Trophoblast cell (in vitro differentiated cells and primary cell): ENCODE measurements around the gene PREX1.

Source experiments
- DNase-seq, 2 donors: peaks; one replicate each; pipeline ENCODE4 v3.0.0-alpha.2; 2016
- H2AFZ ChIP-seq: 2 replicates; pipeline ENCODE4 v1.6.1; 2013; ENCODE audit warnings: low read length, moderate library complexity, mild to moderate bottlenecking; ENCODE audit not compliant: insufficient read depth, poor library complexity
- H2AK5ac ChIP-seq: 2 replicates; pipeline ENCODE4 v1.6.1; 2013; ENCODE audit warnings: mild to moderate bottlenecking, low read length
- H2BK120ac ChIP-seq: 2 replicates; pipeline ENCODE4 v1.6.1; 2013; ENCODE audit warnings: low read length, mild to moderate bottlenecking, moderate library complexity; ENCODE audit not compliant: insufficient read depth, poor library complexity
- H2BK12ac ChIP-seq: 2 replicates; pipeline ENCODE4 v1.6.1; 2013; ENCODE audit warnings: mild to moderate bottlenecking, low read length, moderate library complexity
- H2BK5ac ChIP-seq: 2 replicates; pipeline ENCODE4 v1.6.1; 2013; ENCODE audit warnings: low read length, low read depth, moderate library complexity, mild to moderate bottlenecking; ENCODE audit not compliant: poor library complexity
- H3K14ac ChIP-seq: 2 replicates; pipeline ENCODE4 v1.6.1; 2013; ENCODE audit warnings: mild to moderate bottlenecking, low read length
- H3K18ac ChIP-seq: 2 replicates; pipeline ENCODE4 v1.6.1; 2013; ENCODE audit warnings: mild to moderate bottlenecking, low read length
- H3K23ac ChIP-seq: 2 replicates; pipeline ENCODE4 v1.6.1; 2013; ENCODE audit warnings: low read length
- H3K27ac ChIP-seq: 2 replicates; pipeline ENCODE4 v1.5.1; 2013; ENCODE audit warnings: low read depth, mild to moderate bottlenecking, inconsistent platforms, low read length, moderate library complexity
- H3K27me3 ChIP-seq: 2 replicates; pipeline ENCODE4 v1.6.1; 2013; ENCODE audit warnings: inconsistent platforms, mild to moderate bottlenecking, low read length, moderate library complexity; ENCODE audit not compliant: insufficient read depth
- H3K36me3 ChIP-seq, 2 experiments: 1 replicate in 1 of 2; 2 replicates in 1 of 2; pipeline ENCODE4 v1.6.1; 2013; ENCODE audit warnings: low read length in 2 of 2, mild to moderate bottlenecking in 2 of 2, moderate library complexity in 1 of 2; ENCODE audit not compliant: insufficient read depth in 2 of 2, control insufficient read depth in 1 of 2
- H3K4ac ChIP-seq: 2 replicates; pipeline ENCODE4 v1.6.1; 2013; ENCODE audit warnings: low read depth, mild to moderate bottlenecking, low read length, moderate library complexity
- H3K4me1 ChIP-seq, 2 experiments: 1 replicate in 1 of 2; 2 replicates in 1 of 2; pipeline ENCODE4 v1.6.1; 2013; ENCODE audit warnings: low read length in 2 of 2, mild to moderate bottlenecking in 2 of 2, moderate library complexity in 1 of 2; ENCODE audit not compliant: insufficient read depth in 2 of 2, control insufficient read depth in 1 of 2
- H3K4me2 ChIP-seq: 2 replicates; pipeline ENCODE4 v1.6.1; 2013; ENCODE audit warnings: inconsistent platforms, mild to moderate bottlenecking, low read length, moderate library complexity
- H3K4me3 ChIP-seq: 2 replicates; pipeline ENCODE4 v1.5.1; 2013; ENCODE audit warnings: mild to moderate bottlenecking, low read depth, low read length, inconsistent platforms
- H3K79me1 ChIP-seq: one replicate; pipeline ENCODE4 v1.6.1; 2013; ENCODE audit warnings: low read length
- H3K79me2 ChIP-seq: 2 replicates; pipeline ENCODE4 v1.6.1; 2013; ENCODE audit warnings: low read length, mild to moderate bottlenecking; ENCODE audit not compliant: control insufficient read depth, insufficient read depth, poor library complexity
- H3K9ac ChIP-seq: 2 replicates; pipeline ENCODE4 v1.6.1; 2013; ENCODE audit warnings: mild to moderate bottlenecking, low read length
- H3K9me3 ChIP-seq: 2 replicates; pipeline ENCODE4 v1.6.1; 2013; ENCODE audit warnings: low read depth, mild to moderate bottlenecking, control low read depth, inconsistent platforms, low read length; ENCODE audit not compliant: insufficient read depth
- H4K12ac ChIP-seq: 2 replicates; pipeline ENCODE4 v1.6.1; 2013; ENCODE audit warnings: low read depth, mild to moderate bottlenecking, low read length, moderate library complexity
- H4K8ac ChIP-seq: 2 replicates; pipeline ENCODE4 v1.6.1; 2013; ENCODE audit warnings: low read depth, mild to moderate bottlenecking, low read length, moderate library complexity
- H4K91ac ChIP-seq: one replicate; pipeline ENCODE4 v1.6.1; 2013; ENCODE audit warnings: low read depth, mild to moderate bottlenecking, low read length, moderate library complexity
- WGBS: extraction: QIAGEN DNeasy Blood & Tissue Kit; methylation state at CpG from one replicate; pipeline ENCODE4 v1.1.7; 2013; ENCODE audit warnings: missing lambda C conversion rate; ENCODE audit not compliant: insufficient read length, insufficient coverage; ENCODE audit errors: extremely low coverage; 5-methylcytosine and 5-hydroxymethylcytosine counted together

The PREX1 gene

DNA sequence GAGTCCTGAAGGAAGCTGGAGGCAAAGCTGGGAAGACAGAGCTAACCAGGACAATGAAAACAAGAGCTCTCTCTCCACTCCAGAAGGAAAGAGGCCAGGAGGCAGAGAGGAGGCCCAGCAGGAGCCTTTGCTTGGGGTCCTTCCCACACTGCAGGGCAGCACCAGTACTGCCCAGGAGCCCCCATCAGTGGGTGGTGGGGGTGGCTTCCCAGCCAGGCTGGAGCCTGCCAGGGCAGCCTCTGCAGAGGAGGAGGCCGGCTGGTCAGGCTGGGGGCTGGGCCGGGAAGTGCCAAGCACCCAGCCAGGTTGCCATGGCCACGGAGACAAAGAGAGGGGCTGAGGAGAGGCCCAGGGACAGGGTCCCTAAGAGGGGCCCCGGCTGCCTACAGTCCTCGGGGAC, 33.4 kb downstream of the PREX1 start:
- H3K27me3 ChIP-seq, result no peaks in the 10 kb centered on the region
- H3K23ac ChIP-seq, result no peak overlapping the region
- H4K91ac ChIP-seq, result no peak overlapping the region
- no peaks in the 10 kb centered on the region for H3K79me1 ChIP-seq
- H3K4ac ChIP-seq, result no peak overlapping the region
- no peak for DNase-seq
- no peak overlapping the region for H3K4me2 ChIP-seq
- no peak overlapping the region for H3K18ac ChIP-seq
- H4K12ac ChIP-seq, result no peak overlapping the region
- WGBS, result no CpG with 5 or more reads among the region's 5 CpGs
- no peak overlapping the region for H2BK5ac ChIP-seq
- H3K79me2 ChIP-seq, result no peaks in the 10 kb centered on the region
- no peak overlapping the region for H3K14ac ChIP-seq
- H2AFZ ChIP-seq, result no peak overlapping the region
- no peak overlapping the region for H3K4me3 ChIP-seq
- H3K27ac ChIP-seq, result no peak overlapping the region
- H2BK12ac ChIP-seq, result no peak overlapping the region
- no peak overlapping the region for H3K9ac ChIP-seq
- H3K4me1 ChIP-seq, result no peaks in the 10 kb centered on the region
- no peaks in the 10 kb centered on the region for H3K36me3 ChIP-seq
- H3K9me3 ChIP-seq, result no peaks in the 10 kb centered on the region
- H2BK120ac ChIP-seq, result no peak overlapping the region
- H4K8ac ChIP-seq, result no peak overlapping the region
- no peak overlapping the region for H2AK5ac ChIP-seq

DNA sequence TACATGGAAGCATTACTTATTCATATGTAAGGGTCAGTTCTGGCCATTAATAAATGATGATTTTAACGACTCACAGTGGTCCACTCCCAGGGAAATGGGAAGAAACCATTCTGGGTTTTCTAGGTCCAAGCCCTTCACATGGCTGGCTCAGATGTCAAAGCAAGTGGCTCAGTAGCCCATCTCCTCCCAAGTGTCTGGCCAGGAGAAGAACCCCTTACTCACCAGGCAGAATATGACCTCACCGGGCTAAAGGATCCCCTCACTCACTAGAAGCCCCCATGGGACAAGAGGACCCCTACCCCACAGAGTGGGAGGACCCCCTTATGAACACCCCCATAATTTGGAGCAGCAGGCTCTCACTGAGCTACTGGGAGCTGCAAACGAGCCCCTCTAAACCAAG, 34.0 kb downstream of the PREX1 start:
- Histone ChIP-seq H3K79me2 (no peaks in the 10 kb centered on the region), H3K36me3 (no peaks in the 10 kb centered on the region), H4K91ac (no peak overlapping the region), H3K27ac (no peak overlapping the region), H2BK12ac (no peak overlapping the region), H2AFZ (no peak overlapping the region), H3K14ac (no peak overlapping the region), H4K12ac (no peak overlapping the region), H3K18ac (no peak overlapping the region), H3K9ac (no peak overlapping the region), H4K8ac (no peak overlapping the region), H3K4me1 (no peaks in the 10 kb centered on the region), H3K79me1 (no peaks in the 10 kb centered on the region), H2BK120ac (no peak overlapping the region), H3K27me3 (no peaks in the 10 kb centered on the region), H3K4me2 (no peak overlapping the region), H3K23ac (no peak overlapping the region), H3K9me3 (no peaks in the 10 kb centered on the region), H3K4ac (no peak overlapping the region), H3K4me3 (no peak overlapping the region), H2BK5ac (no peak overlapping the region), H2AK5ac (no peak overlapping the region)
- WGBS, result no CpG with 5 or more reads among the region's 3 CpGs
- DNase-seq, result no peak

DNA sequence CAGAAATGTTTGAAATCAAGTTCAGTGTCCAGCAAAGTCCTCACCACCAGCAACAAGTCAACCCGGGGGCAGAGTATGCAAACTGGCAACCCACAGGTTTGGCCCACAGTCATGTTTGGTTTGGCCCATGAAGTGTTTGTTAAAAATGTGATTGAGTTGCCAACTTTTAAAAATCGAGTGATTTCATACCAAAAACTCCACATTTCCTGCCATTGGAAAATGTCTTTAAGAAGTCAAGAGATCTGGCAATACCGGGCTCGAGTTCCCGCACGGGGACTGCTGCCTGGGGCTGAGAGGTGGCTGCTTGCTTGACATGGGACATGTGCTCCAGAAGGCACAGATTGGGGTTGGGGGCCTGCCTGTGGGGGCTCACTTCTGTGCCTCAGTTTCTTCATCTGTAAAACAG, 36.1 kb downstream of the PREX1 start:
- H3K14ac ChIP-seq, result no peak overlapping the region
- no peak overlapping the region for H3K9ac ChIP-seq
- no peaks in the 10 kb centered on the region for H3K36me3 ChIP-seq
- no peaks in the 10 kb centered on the region for H3K27me3 ChIP-seq
- no peak overlapping the region for H2BK5ac ChIP-seq
- no peak overlapping the region for H3K4me2 ChIP-seq
- H3K4me1 ChIP-seq, result no peaks in the 10 kb centered on the region
- no peaks in the 10 kb centered on the region for H3K79me1 ChIP-seq
- H4K8ac ChIP-seq, result no peak overlapping the region
- no CpG with 5 or more reads among the region's 6 CpGs for WGBS
- no peak overlapping the region for H2BK12ac ChIP-seq
- H3K4me3 ChIP-seq, result no peak overlapping the region
- no peak overlapping the region for H4K12ac ChIP-seq
- H2BK120ac ChIP-seq, result no peak overlapping the region
- no peak overlapping the region for H3K18ac ChIP-seq
- H3K27ac ChIP-seq, result no peak overlapping the region
- H3K4ac ChIP-seq, result no peak overlapping the region
- no peak overlapping the region for H2AFZ ChIP-seq
- no peaks in the 10 kb centered on the region for H3K79me2 ChIP-seq
- H4K91ac ChIP-seq, result no peak overlapping the region
- peaks cover 2% of the 10 kb centered on the region for H3K9me3 ChIP-seq
- H2AK5ac ChIP-seq, result no peak overlapping the region
- no peak for DNase-seq
- no peak overlapping the region for H3K23ac ChIP-seq

DNA sequence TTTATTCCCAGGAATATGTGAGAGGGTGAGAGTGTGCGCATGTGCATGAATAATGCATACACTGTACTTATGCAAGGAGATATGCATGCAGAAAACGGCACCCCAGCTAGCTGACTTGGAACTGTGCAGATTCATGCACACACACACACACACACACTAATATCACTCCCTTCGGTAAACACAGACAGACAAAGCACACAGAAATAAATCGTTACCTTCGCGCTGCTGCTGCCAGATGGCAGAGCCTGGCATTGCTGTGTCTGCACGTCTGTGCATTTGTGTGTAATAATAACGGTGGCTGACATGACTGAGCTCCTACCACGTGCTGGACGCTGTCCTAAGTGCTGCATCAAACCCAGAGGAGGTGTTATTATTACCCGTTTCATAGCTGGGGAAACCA, 36.8 kb downstream of the PREX1 start:
- Histone ChIP-seq H3K4ac (no peak overlapping the region), H3K9me3 (peaks cover 2% of the 10 kb centered on the region), H4K91ac (no peak overlapping the region), H2BK12ac (no peak overlapping the region), H3K27me3 (no peaks in the 10 kb centered on the region), H2BK120ac (no peak overlapping the region), H2AFZ (no peak overlapping the region), H2BK5ac (no peak overlapping the region), H3K23ac (no peak overlapping the region), H3K79me2 (no peaks in the 10 kb centered on the region), H3K4me1 (no peaks in the 10 kb centered on the region), H3K9ac (no peak overlapping the region), H3K18ac (no peak overlapping the region), H3K36me3 (no peaks in the 10 kb centered on the region), H3K4me3 (no peak overlapping the region), H4K12ac (no peak overlapping the region), H3K27ac (no peak overlapping the region), H2AK5ac (no peak overlapping the region), H4K8ac (no peak overlapping the region), H3K14ac (no peak overlapping the region), H3K4me2 (no peak overlapping the region), H3K79me1 (no peaks in the 10 kb centered on the region)
- no CpG with 5 or more reads among the region's 11 CpGs for WGBS
- no peak for DNase-seq
